GM18511 (cell line): ENCODE measurements around the gene FADS2.

Experiments
- ATAC-seq: cut with Tn5 transposase; IDR thresholded peaks from one replicate; pipeline ENCODE4 v1.9.1; 2021; ENCODE audit warnings: mild to moderate bottlenecking, moderate library complexity; ENCODE audit not compliant: unreplicated experiment

Gene FADS2

GRCh38 chr11:61817471-61818202, 10.5 kb upstream of the FADS2 start:
- no peak for ATAC-seq

GRCh38 chr11:61820174-61820573, 7.9 kb upstream of the FADS2 start:
- no peak for ATAC-seq

GRCh38 chr11:61826930-61827570, 1.1 kb upstream of the FADS2 start:
- peak; percentile 19 for ATAC-seq

GRCh38 chr11:61828379-61828628, 204 bp downstream of the FADS2 start:
- no peak for ATAC-seq

GRCh38 chr11:61828629-61829407, 718 bp downstream of the FADS2 start:
- peak; percentile 36 for ATAC-seq

- no peak for ATAC-seq
Observed at GRCh38 chr11:61829806-61830205, 1.7 kb downstream of the FADS2 start.

- no peak for ATAC-seq
Observed at GRCh38 chr11:61830237-61831105, 2.4 kb downstream of the FADS2 start.

GRCh38 chr11:61832207-61832606, 4.1 kb downstream of the FADS2 start:
- ATAC-seq: no peak

- no peak for ATAC-seq
Observed at GRCh38 chr11:61832754-61833153, 4.7 kb downstream of the FADS2 start.

- ATAC-seq: no peak
Observed at GRCh38 chr11:61833471-61833870, 5.4 kb downstream of the FADS2 start.

- no peak for ATAC-seq
Observed at GRCh38 chr11:61833926-61834277, 5.8 kb downstream of the FADS2 start.

- peak; percentile 95 for ATAC-seq
Observed at GRCh38 chr11:61834278-61835048, 6.4 kb downstream of the FADS2 start.

GRCh38 chr11:61836193-61836592, 8.1 kb downstream of the FADS2 start:
- no peak for ATAC-seq

- ATAC-seq: no peak
Observed at GRCh38 chr11:61837411-61838005, 9.4 kb downstream of the FADS2 start.

GRCh38 chr11:61838501-61838900, 10.4 kb downstream of the FADS2 start:
- ATAC-seq: no peak

- ATAC-seq: no peak
Observed at GRCh38 chr11:61838921-61839320, 10.8 kb downstream of the FADS2 start.

GRCh38 chr11:61839742-61840141, 11.6 kb downstream of the FADS2 start:
- no peak for ATAC-seq

- ATAC-seq: no peak
Observed at GRCh38 chr11:61840371-61840770, 12.3 kb downstream of the FADS2 start.

GRCh38 chr11:61841636-61842527, 13.8 kb downstream of the FADS2 start:
- ATAC-seq: no peak
